NCI-H2196 treated with DMSO at 0.1 percent for 48 hours (cell line): ENCODE measurements around the gene SMIM9.
"Not testable (repeated sequence)": the region's sequence is repeated elsewhere in the genome, so short reads cannot be mapped to it uniquely, and the experiment has no call there.

Experiments used
- DNase-seq: peaks from one replicate; lab custom pipeline; 2025; ENCODE audit not compliant: unreplicated experiment; lab: John Stamatoyannopoulos, UW

SMIM9 gene

GRCh38 chrX:154834562-154834961, at the start of gene SMIM9:
TSS of gene SMIM9 (minus strand) at chrX:154834662. CDS start at chrX:154830856, 3,806 bp downstream.
- DNase-seq: no peak

GRCh38 chrX:154884069-154884468, 49.6 kb upstream of the SMIM9 start:
- not testable (repeated sequence) for DNase-seq

GRCh38 chrX:154873329-154873728, 38.9 kb upstream of the SMIM9 start:
- no peak for DNase-seq

GRCh38 chrX:154868522-154868921, 34.1 kb upstream of the SMIM9 start:
- DNase-seq: not testable (repeated sequence)

DNA sequence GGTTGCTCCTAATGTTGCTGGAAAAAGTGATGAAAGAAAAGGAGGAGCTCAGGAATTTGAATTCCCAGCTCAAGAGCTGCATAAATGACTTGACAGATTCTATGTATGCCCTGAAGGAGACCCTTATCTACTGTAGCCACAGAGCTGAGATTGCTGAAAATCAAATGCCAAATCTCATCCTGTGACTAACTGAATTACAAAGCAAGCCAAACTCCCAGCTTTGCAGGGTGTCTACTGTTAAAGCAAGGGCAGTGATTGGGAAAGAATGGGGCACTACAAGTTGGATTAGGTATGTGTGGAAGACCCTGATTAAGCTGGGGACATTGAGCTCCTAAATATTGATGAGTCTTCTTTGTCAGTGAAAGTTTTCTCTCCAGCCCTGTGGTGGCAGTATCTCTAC, 20.8 kb upstream of the SMIM9 start:
- DNase-seq: no peak

DNA sequence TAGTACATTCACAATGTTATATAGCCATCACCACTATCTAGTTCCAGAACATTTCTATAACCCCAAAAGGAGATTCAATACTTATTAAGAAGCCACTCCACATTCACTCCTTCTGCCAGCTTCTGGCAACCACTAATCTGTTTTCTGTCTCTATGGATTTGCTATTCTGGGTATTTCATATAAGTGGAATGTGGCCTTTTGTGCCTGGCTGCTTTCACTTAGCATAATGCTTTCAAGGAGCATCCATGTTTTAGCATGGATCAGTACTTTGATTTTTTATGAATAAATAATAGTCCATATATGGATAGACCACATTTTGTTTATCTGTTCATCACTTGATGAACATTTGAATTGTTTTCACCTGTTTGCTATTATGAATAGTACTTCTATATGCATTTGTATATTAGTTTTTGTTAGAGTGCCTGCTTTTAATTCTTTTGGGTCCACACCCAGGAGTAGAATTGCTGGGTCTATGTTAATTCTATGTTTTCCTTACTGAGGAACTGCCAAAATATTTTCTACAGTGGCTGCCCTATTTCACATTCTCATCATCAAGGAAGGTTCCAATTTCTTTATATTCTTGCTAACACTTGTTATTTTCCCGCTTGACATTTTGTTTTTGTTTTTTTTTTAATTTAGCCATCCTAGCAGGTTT, 16.6 kb upstream of the SMIM9 start:
- no peak for DNase-seq

DNA sequence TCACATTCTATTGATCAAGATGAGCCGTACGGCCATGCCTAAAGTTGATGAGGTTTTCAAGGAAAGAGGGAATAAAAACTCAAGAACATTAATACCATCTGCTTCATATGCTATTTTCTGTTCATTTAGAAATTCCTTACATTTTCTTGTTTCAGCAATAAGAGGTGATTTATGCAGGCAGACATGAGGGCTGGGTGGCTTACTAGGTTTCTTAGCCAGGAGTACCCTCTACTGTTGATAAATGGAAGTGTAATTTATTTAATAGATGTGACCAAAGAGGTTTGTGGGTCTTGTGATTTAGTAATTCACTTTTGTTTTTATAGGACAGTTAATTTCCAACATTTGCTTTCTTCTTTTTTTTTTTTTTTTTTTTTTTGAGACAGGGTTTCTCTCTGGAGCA, 6.4 kb upstream of the SMIM9 start:
- DNase-seq: peak; percentile 0

- DNase-seq: no peak
Observed at GRCh38 chrX:154836163-154836562, 1.7 kb upstream of the SMIM9 start.

DNA sequence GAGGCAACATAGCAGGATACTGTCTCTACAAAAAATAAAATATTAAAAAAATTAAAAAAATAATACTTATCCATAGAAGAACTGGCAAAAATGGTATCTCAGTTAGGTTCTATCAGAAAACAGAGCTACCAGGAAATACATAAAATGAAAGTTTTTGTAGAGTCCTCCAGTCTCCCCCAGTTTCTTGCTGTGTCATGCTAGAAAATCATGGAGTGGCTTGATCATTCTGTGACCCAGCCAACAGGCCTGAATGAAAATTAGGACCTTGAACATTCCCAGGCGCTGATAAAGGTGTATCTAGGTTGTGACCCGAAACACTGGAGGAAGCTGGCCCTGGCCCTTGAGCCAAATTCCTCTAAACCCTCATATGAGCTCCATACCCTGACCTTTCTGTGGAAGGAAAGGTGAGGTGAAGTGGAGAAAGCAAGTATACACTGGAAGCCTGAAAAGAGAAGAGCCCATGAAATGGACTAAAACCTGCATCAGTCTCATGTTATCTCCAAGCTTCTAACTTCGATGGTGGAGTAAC, 652 bp downstream of the SMIM9 start:
- DNase-seq: no peak

GRCh38 chrX:154829926-154830442, 4.5 kb downstream of the SMIM9 start:
- DNase-seq: no peak

DNA sequence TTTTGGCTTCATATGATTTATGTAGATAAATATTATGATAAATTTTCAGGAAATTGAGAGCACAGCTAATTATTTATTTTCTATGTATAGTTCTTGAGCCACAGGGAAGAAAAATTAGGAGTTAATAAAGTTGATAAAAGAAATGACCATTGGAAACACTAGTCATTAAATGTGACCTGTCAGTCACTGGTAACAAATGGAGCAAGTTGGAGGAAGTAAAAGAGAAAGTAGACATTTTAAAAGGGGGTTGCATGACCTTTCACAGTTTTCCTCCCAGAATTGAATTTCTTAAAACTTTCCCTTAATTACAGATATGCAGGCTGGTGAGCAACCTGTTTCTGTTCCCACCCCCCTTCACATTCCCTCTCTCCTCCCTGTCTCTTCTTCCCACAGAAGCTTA, 5.3 kb downstream of the SMIM9 start:
- DNase-seq: no peak

DNA sequence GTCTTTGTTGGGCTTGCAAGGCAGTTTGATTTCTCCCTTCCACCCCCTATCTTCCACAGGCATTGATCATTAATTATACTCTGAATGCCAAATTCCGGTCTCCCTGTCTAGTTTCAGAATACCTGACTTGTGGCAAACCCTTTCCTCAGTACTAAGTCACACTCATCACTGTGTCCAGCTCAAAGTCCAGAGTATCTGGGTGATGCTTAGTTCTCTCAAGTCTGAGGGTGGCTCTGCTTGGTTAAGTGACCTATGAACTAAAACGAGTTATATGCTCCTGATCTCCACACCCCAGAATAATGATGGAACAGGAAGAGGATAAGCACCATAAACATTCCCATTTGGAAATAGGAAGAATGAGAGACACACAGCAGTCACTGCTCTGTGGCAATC, 6.5 kb downstream of the SMIM9 start:
- DNase-seq: no peak

GRCh38 chrX:154827194-154828015, 7.1 kb downstream of the SMIM9 start:
- DNase-seq: no peak

DNA sequence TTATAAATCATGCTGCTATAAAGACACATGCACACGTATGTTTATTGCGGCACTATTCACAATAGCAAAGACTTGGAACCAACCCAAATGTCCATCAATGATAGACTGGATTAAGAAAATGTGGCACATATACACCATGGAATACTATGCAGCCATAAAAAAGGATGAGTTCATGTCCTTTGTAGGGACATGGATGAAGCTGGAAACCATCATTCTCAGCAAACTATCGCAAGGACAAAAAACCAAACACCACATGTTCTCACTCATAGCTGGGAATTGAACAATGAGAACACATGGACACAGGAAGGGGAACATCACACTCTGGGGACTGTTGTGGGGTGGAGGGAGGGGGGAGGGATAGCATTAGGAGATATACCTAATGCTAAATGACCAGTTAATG, 8.9 kb downstream of the SMIM9 start:
- DNase-seq: not testable (repeated sequence)

- DNase-seq: no peak
Observed at GRCh38 chrX:154824638-154825037, 9.8 kb downstream of the SMIM9 start.

DNA sequence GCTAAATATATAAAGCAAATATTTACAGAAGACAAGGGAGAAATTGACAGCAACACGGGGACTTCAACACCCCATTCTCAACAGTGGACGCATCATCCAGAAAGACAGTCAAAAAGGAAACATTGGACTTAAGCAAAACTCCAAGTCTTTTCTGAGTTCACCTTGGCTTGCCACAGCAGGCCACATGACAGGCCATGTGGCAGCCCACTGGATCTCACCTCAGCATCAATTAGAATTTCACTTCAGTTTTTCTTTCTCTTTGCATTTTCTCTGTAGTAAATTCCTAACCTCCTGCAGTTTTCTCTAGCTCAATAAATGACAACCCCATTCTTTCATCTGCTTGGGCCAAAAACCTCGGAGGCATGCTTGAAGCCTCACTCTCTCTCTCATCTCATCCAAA, 12.4 kb downstream of the SMIM9 start:
- DNase-seq: no peak

GRCh38 chrX:154821523-154821922, 12.9 kb downstream of the SMIM9 start:
- DNase-seq: no peak

DNA sequence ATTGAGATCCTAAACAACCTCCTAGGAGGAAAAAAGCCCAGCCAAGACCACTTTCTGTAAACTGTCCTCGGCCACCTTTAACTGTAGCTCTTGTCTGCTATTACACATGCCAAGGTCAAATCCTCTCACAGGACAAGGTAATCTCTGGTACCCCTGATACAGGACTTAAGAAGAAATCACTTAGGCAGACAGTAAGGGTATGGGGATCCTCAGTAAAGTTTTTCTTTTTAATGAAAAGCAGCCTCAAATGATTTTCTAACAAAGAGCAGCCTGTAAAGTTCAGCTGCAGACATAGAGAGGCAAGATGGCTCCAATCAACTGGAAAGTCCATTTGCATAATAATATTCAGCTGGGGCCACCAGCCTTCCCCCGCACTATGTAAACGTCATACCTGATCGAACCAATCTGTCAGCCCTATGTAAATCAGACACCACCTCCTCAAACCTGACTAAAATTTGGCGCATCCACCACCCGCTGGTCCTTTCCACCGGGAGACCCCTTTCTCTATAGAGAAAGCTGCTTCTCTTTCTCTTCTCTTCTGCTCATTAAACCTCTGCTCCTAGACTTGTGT, 14.6 kb downstream of the SMIM9 start:
- no peak for DNase-seq

DNA sequence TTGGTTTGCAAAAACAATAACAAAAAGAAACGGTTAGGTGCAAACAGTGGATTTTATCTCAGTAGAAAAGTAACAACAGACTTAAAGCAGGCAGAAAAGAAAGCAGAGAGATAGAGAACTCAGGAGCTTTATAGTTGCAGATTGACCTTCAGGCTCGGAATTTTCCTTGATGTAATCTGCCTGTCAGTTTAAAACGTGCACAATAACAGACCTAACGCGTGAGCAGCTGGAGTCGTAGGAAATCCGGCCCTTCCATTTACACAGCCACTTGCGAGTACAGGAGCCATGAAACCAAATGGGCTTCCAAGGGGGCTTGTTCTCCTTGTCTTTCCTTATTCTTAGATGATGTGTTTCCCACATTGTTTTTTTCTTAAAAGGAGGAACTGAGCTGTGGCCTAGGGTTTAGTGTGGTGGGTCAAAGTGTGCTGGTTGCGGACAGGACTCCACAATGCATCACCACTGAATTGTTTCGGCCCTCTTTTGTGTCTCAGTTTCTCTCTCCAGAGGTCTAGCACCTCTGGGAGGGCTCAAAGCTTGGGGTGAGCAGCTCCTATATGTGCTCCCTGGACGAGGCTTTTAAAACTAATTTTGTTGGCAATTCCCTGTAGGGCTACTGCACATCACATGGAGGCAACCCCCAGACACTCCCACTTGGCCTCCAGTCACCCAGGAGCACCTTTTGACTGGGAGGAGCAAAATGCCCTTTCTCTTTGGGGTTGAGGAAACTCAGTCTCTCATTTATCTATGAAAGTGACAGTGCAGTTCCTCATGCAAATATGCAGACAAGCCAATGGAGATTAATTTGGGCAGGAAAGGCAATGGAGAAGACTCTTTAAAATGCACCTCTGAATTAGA, 15.3 kb downstream of the SMIM9 start:
- no peak for DNase-seq

DNA sequence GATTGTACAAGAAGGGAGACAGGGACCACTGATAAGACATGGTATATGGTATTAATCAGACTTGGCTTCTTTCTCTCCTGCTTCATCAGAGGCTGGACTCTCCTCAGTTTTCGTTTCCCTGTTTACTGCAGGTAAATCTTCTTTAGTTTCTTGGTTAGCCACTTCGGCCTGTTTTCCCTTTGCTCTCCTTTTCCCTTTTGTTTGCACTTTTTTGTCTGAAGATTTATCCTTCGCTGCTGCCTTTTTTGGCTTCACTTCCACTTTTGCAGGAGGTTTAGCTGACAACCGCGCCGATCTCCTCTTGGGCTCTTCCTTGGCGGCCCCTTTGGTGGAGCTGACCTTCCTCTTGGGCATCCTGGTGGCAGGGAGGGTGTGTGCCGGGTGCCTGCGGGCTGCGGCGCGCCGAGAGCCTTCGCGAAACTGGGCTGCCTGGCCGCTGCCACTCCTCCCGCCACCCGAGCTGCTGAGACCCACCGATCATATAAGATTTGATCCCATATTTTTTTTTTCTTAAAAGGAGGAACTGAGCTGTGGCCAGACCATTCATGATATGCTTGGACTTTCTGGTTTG, 17.3 kb downstream of the SMIM9 start:
- not testable (repeated sequence) for DNase-seq
